Esophagus squamous epithelium (tissue), 4 donors: ENCODE data around the gene CYB561D2.

Experiments used
- CTCF ChIP-seq, 6 experiments: fragments of 450-650 bp in 4 of 6; fragments of 200-600 bp in 2 of 6; sonication (generic) in 2 of 6; IDR thresholded peaks; one replicate each; pipeline ENCODE4 v1.5.1; 2016 to 2019; ENCODE audit warnings: antibody characterized with exemption in 6 of 6, mild to moderate bottlenecking in 4 of 6, moderate library complexity in 4 of 6
- POLR2A ChIP-seq, 4 donors: fragments of 450-650 bp; IDR thresholded peaks; one replicate each; pipeline ENCODE4 v1.6.1; 2017; ENCODE audit warnings: antibody characterized with exemption in 4 of 4, mild to moderate bottlenecking in 4 of 4, moderate library complexity in 3 of 4

- TF ChIP-seq CTCF (IDR thresholded peaks at IDR 0.05): no peak
- peak in 2 of 4 donors; percentile 5 to 10 for TF ChIP-seq POLR2A (IDR thresholded peaks at IDR 0.05)
Observed at GRCh38 chr3:50322386-50323091, 28.1 kb upstream of the CYB561D2 start, which contains the start of gene HYAL2.
